ENCODE data around the gene CACNA1E.

DNA sequence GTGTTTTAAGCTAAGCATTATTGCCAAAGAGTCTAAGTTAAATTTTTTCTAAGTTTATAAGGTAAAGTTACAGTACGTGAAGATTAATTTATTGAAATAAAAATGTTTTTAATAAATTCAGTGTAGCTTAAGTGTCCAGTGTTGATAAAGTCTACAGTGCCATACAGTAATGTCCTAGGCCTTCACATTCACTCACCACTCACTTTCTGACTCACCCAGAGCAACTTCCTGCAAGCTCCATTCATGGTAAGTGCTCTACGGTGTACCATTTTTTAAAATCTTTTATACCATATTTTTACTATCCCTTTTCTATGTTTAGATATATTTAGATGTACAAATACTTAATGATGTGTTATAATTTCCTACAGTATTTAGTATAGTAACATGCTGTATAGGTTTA lies 173.2 kb downstream of the CACNA1E start:
- no peak for TF ChIP-seq TAF1 (IDR thresholded peaks at IDR 0.05; ENCODE audit: low read depth, low read length)
- TF ChIP-seq POLR2A (IDR thresholded peaks at IDR 0.05; ENCODE audit: low read depth, low read length): no peak
- TF ChIP-seq POLR2AphosphoS5 (IDR thresholded peaks at IDR 0.05; ENCODE audit: low read depth, low read length): no peak
